ENCODE measurements around the gene DAZAP2.
"Not testable (repeated sequence)": the region's sequence is repeated elsewhere in the genome, so short reads cannot be mapped to it uniquely, and the experiment has no call there.

DAZAP2 gene

GRCh38 chr12:51247523-51248206 lies 9.0 kb downstream of the DAZAP2 start:
- no peak for ATAC-seq

- no peak for ATAC-seq
Observed at GRCh38 chr12:51253276-51253675, 14.7 kb downstream of the DAZAP2 start.

GRCh38 chr12:51254536-51254935 lies 15.9 kb downstream of the DAZAP2 start:
- ATAC-seq, result no peak

- not testable (repeated sequence) for ATAC-seq
Observed at GRCh38 chr12:51259600-51259999, 21.0 kb downstream of the DAZAP2 start.

- no peak for ATAC-seq
Observed at GRCh38 chr12:51262758-51263177, 24.1 kb downstream of the DAZAP2 start.

GRCh38 chr12:51263341-51263740 lies 24.7 kb downstream of the DAZAP2 start:
- no peak for ATAC-seq

- no peak for ATAC-seq
Observed at GRCh38 chr12:51264297-51264696, 25.7 kb downstream of the DAZAP2 start.

GRCh38 chr12:51265024-51265423 lies 26.4 kb downstream of the DAZAP2 start:
- ATAC-seq, result peak; percentile 89 to 92

- peak; percentile 42 to 55 for ATAC-seq
Observed at GRCh38 chr12:51269174-51270066, 30.8 kb downstream of the DAZAP2 start.

- ATAC-seq, result peak; percentile 45 to 46
Observed at GRCh38 chr12:51270067-51270950, 31.7 kb downstream of the DAZAP2 start, which contains the start of gene SMAGP. Gene SMAGP (minus strand): TSS chr12:51270415. CDS start chr12:51269278, 1,137 bp downstream.

- ATAC-seq, result peak; percentile 36 to 57
Observed at GRCh38 chr12:51270951-51271518, 32.4 kb downstream of the DAZAP2 start.

- not testable (repeated sequence) for ATAC-seq
Observed at GRCh38 chr12:51272810-51273209, 34.2 kb downstream of the DAZAP2 start.

GRCh38 chr12:51275088-51275487 lies 36.5 kb downstream of the DAZAP2 start:
- peak in 1 of 2 donors; percentile 6 for ATAC-seq

- no peak for ATAC-seq
Observed at GRCh38 chr12:51281202-51281924, 42.7 kb downstream of the DAZAP2 start.

- ATAC-seq, result no peak
Observed at GRCh38 chr12:51285843-51286242, 47.2 kb downstream of the DAZAP2 start.

GRCh38 chr12:51291603-51292513 lies 53.2 kb downstream of the DAZAP2 start:
- not testable (repeated sequence) for ATAC-seq

Data from activated CD4-positive, CD25-positive, alpha-beta regulatory T cell treated with anti-CD3 and anti-CD28 coated beads, Interleukin-2, amount 50 U/mL, for 24 hours (primary cell).